Stimulated activated CD4-positive, alpha-beta T cell treated with anti-CD3 and anti-CD28 coated beads, Interleukin-4, amount 100 ng/mL, for 1 hour (primary cell): Measurements from ENCODE around the gene GABRB3.

Experiments
- DNase-seq: peaks from one replicate; pipeline ENCODE4 v3.0.0-alpha.2; 2020

Gene GABRB3

GRCh38 chr15:26673445-26673844 lies 99.4 kb downstream of the GABRB3 start:
- no peak for DNase-seq

- no peak for DNase-seq
These were observed 102.8 kb downstream of the GABRB3 start for GRCh38 chr15:26670116-26670515.

- DNase-seq, result no peak
These were observed 105.5 kb downstream of the GABRB3 start for GRCh38 chr15:26667222-26667988.

- no peak for DNase-seq
These were observed 106.7 kb downstream of the GABRB3 start for GRCh38 chr15:26665957-26666791.

DNA sequence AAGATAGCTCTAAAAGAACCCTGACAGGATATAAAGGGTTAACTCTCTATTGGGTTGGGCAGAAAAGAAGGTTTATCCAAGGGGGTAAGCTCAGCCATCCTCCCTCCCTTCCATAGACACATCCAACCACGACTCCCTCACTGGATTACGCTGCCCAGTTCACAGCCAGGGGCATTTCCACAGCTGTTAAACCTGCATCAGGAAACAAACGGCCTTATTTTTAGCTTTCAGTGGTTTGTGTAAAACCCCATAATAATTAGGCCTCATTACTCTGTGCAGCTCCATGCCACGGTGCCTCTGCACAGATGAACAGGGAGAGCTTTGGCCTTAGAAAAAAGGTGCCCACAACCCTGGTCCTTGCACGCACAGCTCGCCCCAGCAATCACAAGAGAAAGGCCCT lies 110.6 kb downstream of the GABRB3 start:
- no peak for DNase-seq

DNA sequence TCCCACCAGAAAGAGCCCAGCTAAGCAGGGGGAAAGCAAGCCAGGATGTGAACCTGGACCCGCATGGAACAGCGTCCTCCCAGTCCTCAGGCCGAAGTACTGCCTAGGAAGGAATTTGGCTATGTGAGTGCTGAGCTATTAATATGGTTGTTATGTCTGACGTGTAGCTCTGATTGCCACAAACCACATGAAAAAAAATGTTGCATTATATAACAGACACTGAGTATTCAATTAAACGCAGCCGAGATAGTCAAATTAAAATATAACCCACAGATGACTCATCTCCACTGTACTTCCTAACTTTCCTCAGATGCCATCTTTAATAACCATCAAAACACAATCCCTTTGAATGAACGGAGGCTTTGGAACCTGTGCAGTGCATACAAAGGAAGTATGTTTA lies 111.1 kb downstream of the GABRB3 start:
- no peak for DNase-seq

DNA sequence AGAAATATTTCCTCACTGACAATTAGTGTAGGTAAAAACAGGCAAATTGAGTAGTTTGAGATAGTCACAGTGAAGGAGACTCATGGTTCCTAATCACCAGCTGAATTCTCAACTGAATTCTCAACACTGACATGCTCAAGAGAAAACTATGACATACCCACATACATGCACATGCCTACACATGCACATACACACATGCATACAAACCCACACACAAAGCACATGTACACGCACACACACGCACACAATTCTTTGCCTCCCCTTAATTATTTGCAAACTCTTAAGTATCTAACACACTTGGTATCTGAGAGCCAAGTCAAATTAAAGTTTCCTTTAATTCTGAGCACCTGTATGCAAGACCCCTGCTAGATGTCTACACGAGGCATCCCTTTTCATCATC lies 111.8 kb downstream of the GABRB3 start:
- DNase-seq, result no peak

GRCh38 chr15:26660241-26660640 lies 112.6 kb downstream of the GABRB3 start:
- DNase-seq, result no peak

DNA sequence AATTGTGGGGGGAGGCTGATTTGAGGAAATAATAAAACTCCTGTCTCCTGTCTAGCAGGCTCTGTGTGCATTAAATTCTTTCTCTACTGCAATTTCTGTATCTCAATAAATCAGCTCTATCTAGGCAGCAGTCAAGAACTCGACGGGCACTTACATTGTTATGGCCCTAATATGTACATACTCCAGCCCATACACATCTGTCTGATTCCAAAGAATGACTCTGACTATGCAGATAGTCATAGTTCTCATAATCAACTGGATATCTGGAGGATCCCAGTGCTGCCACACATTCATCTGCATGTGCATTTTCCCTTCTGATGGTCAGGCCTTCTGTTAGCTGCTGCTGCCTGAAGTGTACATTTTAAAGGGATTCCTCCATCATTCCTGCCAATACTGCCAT lies 114.6 kb downstream of the GABRB3 start:
- no peak for DNase-seq

DNA sequence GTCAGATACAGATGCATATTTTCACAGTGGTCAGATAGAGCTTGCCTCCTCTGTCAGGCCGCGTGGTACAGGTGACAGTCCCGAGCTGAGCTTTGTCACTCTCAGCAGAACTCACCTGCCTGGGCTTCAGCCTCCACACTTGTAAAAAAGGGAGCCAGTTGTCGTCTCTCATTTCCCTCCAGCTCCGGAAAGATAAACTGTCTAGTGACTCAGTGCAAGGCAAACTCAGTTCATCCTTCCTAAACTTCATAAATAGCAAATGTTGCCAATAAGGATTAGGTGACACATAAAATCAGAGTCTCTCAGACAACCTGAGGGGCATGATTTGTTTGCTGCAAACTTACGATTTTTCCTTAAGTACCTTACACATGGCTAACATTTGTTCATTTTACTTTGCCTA lies 116.8 kb downstream of the GABRB3 start:
- no peak for DNase-seq

- no peak for DNase-seq
These were observed 121.0 kb downstream of the GABRB3 start for GRCh38 chr15:26651909-26652308.

GRCh38 chr15:26648676-26649075 lies 124.2 kb downstream of the GABRB3 start:
- no peak for DNase-seq

- no peak for DNase-seq
These were observed 127.9 kb downstream of the GABRB3 start for GRCh38 chr15:26644948-26645347.

- DNase-seq, result no peak
These were observed 131.7 kb downstream of the GABRB3 start for GRCh38 chr15:26641144-26641543.

- no peak for DNase-seq
These were observed 132.3 kb downstream of the GABRB3 start for GRCh38 chr15:26640601-26641000.

- DNase-seq, result no peak
These were observed 132.9 kb downstream of the GABRB3 start for GRCh38 chr15:26639966-26640365.

DNA sequence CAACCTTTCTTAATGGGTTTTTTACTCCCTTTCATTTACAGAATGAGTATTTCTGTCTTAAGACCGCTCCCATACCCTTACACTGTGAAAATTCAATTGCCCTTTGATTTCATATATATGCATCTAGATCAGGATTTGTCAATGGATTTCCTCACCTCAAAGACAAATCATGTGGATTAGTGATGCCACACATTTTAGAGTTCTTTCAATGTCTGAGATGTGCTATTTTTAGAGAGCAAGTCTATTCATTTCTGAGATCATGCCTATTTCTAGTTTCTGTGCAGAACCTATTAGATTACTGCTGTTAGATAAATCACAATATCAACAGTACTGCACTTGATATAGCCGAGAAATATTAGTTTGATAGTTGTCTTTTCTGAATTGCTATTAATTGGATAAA lies 137.3 kb downstream of the GABRB3 start:
- no peak for DNase-seq

DNA sequence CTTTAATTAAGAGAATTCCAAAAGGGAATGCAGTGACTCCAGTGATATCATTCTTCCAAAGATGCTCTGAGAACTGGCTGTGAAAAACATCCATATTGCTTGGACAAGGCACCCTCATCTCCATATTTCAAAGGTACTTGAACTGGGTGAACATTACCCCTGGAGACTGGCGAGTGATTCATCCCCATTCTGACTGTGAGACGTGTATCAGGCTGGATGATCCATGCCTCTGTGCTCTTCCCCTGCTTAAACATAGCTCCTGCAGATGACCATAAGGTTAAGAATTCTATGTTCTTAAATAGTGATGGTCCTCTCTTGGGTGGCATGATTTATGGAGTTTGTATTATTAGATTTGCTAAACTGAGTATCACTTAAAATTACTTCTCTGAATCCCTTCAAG lies 137.8 kb downstream of the GABRB3 start:
- no peak for DNase-seq

DNA sequence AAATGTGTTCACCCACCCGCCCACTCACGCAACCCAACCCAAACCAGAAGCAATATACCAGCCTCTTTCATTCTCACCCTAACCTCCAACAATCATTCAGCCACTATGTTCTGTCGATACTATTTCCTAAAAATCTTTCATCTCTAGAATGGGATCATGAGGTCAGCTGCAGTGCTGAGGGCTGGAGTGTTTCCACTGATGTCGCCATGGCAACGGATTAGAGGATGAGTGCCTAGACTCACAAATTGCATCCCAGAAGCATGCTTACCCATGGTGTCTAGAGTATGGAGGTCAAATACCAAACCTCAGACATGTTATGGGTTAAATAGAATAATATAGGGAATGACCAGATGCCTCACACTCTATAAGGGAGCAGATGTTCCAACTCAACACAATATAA lies 138.5 kb downstream of the GABRB3 start:
- DNase-seq, result no peak

DNA sequence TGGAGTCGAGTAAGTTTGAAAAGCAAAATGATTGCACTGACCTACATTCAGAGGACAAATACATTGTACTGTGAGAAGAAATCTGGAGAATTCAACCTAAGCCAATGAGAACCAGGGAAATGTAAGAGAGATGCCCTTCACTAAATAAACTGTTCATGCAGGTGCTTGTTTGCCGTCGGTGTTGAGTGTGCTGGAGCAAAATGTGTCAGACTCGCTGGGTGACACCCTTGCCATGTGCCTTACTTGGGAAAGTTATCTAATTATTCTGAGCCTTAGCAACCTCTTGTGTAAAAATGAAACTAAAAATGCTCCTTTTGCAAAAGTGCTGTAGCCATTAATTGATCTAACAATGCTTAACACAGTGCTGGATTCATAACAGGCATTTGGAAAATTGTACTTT lies 140.4 kb downstream of the GABRB3 start:
- DNase-seq, result no peak

DNA sequence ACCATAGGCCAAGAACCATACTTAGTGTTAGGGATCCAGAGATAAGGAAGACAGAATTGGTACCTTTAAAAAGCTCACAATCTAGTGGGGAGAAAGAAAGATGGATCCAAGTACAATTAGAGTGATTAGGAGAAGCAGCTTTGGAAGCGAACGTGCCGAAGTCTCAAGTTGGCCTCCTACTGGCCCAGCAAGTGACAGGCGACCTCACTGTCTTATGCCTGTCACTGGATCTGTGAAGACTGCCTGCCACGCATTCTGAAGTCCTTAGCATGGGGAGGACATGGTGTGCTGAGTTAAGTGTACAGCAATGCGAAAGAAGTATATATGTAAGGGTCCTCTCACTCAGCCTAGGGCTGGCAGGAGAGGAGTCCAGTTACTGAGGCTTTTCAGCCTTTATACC lies 141.0 kb downstream of the GABRB3 start:
- DNase-seq, result no peak

- no peak for DNase-seq
These were observed 142.0 kb downstream of the GABRB3 start for GRCh38 chr15:26630857-26631256.

DNA sequence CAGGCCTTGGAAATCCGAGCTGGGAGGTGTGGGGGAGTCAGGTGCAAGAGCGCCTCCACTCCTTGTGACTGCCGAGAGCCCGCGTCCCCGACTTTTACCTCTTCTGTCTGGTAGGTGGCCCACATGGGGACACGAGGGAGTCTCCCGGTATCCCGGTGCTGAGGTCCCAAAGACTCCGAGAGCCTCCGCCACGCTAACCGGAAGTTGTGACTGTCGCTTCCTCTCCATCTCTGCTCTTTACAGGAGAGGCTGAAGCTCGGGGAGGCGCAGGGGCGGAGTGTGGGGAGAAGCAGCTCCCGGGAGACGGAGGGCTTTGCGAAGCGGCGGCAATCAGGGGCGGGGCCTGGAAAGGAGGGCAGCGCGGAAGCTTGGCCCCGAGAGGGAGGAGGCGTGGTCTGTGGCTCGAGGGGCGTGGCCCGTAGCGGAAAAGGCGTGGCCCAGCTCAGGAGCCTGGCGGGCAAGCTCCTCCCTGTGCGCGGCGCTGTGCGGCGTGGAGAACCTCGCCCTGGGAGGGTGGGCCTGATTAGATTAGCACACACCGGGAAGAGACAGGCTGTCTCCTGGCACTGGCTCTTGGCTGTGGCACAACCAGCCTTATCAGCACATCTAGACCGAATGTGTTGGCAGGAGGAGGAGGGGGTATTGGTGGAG lies 143.9 kb downstream of the GABRB3 start:
- DNase-seq, result peak; percentile 6

- DNase-seq, result no peak
These were observed 144.8 kb downstream of the GABRB3 start for GRCh38 chr15:26628071-26628470.
